Ovary (tissue), 9 donors: Measurements from ENCODE around the gene ARHGEF1. TPM values are rescaled to one million over a fixed set of nuclear protein-coding genes. Genes with fewer than 3 reads are reported as not detected.

Source experiments
- DNase-seq, 5 donors: peaks; one replicate each; pipeline ENCODE4 v3.0.0-alpha.2; 2019 to 2020
- H3K27ac ChIP-seq, 2 donors: fragments of 200-600 bp; one replicate each; pipeline versions ENCODE4 v1.5.1 to v1.8.0; 2019 to 2022
- H3K27me3 ChIP-seq: fragments of 200-600 bp; one replicate; pipeline ENCODE4 v1.8.0; 2022
- H3K36me3 ChIP-seq: fragments of 200-600 bp; sonication (generic); one replicate; pipeline ENCODE4 v1.5.1; 2019
- H3K4me1 ChIP-seq: one replicate; pipeline ENCODE4 v1.8.1; 2013; ENCODE audit warnings: mild to moderate bottlenecking, moderate library complexity; ENCODE audit not compliant: insufficient read depth
- H3K4me3 ChIP-seq: fragments of 200-600 bp; sonication (generic); one replicate; pipeline ENCODE4 v1.5.1; 2017
- H3K9me3 ChIP-seq, 2 donors: fragments of 200-600 bp in 1 of 2; sonication (generic) in 1 of 2; one replicate each; pipeline versions ENCODE4 v1.5.1 to v1.8.1; 2013 to 2019; ENCODE audit warnings: mild to moderate bottlenecking in 1 of 2, moderate library complexity in 1 of 2
- CTCF ChIP-seq, 3 donors: fragments of 450-650 bp in 2 of 3; fragments of 200-600 bp in 1 of 3; IDR thresholded peaks; one replicate each; pipeline versions ENCODE4 v1.5.1 to v1.8.0; 2016 to 2022; ENCODE audit warnings: antibody characterized with exemption in 3 of 3, mild to moderate bottlenecking in 1 of 3
- EP300 ChIP-seq: sonication (generic); formaldehyde crosslinking; IDR thresholded peaks from one replicate; pipeline ENCODE4 v1.6.1; 2017; ENCODE audit warnings: antibody characterized with exemption
- POLR2A ChIP-seq: fragments of 450-650 bp; IDR thresholded peaks from one replicate; pipeline ENCODE4 v1.6.1; 2017; ENCODE audit warnings: antibody characterized with exemption, mild to moderate bottlenecking, moderate library complexity
- WGBS, 3 donors: extraction: QIAGEN DNeasy Blood & Tissue Kit in 1 of 3; methylation state at CpG; one replicate each; pipeline versions ENCODE4 v1.1.5 to v1.1.7; 2013 to 2017; 5-methylcytosine and 5-hydroxymethylcytosine counted together
- intact Hi-C, 4 donors: fragments of 100-400 bp; cut with DNase I; formaldehyde crosslinking; loops; one replicate each; pipeline versions ENCODE4 v1.11.0 to v1.15.1; 2022 to 2023
- polyA plus RNA-seq, 2 donors: library from polyadenylated mRNA; stranded (reverse); fragments of 200-250 nt in 1 of 2; fragments of 350-450 nt in 1 of 2; fragmentation: Illumina TruSeq in 1 of 2; extraction: RNeasy Lipid Tissue Mini Kit (QIAGEN cat#74804) in 1 of 2; gene quantifications; one replicate each; pipeline ENCODE4 v1.2.3, GENCODE V29; 2013 to 2014
- total RNA-seq, 7 donors: library from RNA; depleted of rRNA in 2 of 7; stranded (reverse); fragments of >200 nt in 2 of 7; fragmentation: NEBNext Ultra II Directional in 3 of 7; extraction: Animal tissue kit (Norgen Biotek cat#: 25700) in 3 of 7; gene quantifications; one replicate each; pipeline versions ENCODE4 v1.1.0 to v1.2.4, GENCODE V29; 2016 to 2023
- donor health status: DM: no; HTN: no; CAD: no; lungs with moderate emphysema.
- donor health status: DM: no; HTN: no; CAD: no.
- donor health status: Bipolar disorder and iron deficiency.
- donor health status: DM: yes; HTN: yes; CAD: no.
- donor health status: DM: no; HTN: no; CAD: no.
- donor health status: DM: yes; HTN: yes; CAD: no.

The ARHGEF1 gene
- total and polyA plus RNA-seq, 9 donors: 7.9 to 97.5 (median 56.6) TPM

GRCh38 chr19:41896581-41896942 is 13.6 kb downstream of the ARHGEF1 start:
- intact Hi-C loops: no loop called here
- Histone ChIP-seq H3K27me3 (no peaks in the 10 kb centered on the region), H3K36me3 (no peaks in the 10 kb centered on the region), H3K27ac (no peak overlapping the region), H3K4me3 (no peak overlapping the region), H3K9me3 (no peaks in the 10 kb centered on the region), H3K4me1 (no peaks in the 10 kb centered on the region)
- no peak for DNase-seq
- TF ChIP-seq EP300 (no peak), POLR2A (no peak), CTCF (IDR thresholded peaks at IDR 0.05) (no peak)
- WGBS, 3 donors: 86 to 95% (median 88%) methylated on average over 1 of the region's 1 CpG

- no peak overlapping the region for H3K4me3 ChIP-seq
- DNase-seq: no peak
- H3K9me3 ChIP-seq: no peaks in the 10 kb centered on the region
- 72 to 99% (median 94%) methylated on average over 3 of the region's 3 CpGs for WGBS, 3 donors
- H3K4me1 ChIP-seq: no peaks in the 10 kb centered on the region
- H3K27me3 ChIP-seq: no peaks in the 10 kb centered on the region
- intact Hi-C loops: no loop called here
- no peaks in the 10 kb centered on the region for H3K36me3 ChIP-seq
- no peak overlapping the region for H3K27ac ChIP-seq
- TF ChIP-seq POLR2A (no peak), CTCF (IDR thresholded peaks at IDR 0.05) (no peak), EP300 (no peak)
These were observed 14.2 kb downstream of the ARHGEF1 start for GRCh38 chr19:41897181-41897580.

- DNase-seq: no peak
- 81 to 88% (median 83%) methylated on average over 24 of the region's 24 CpGs for WGBS, 3 donors
- H3K36me3 ChIP-seq: no peaks in the 10 kb centered on the region
- no peaks in the 10 kb centered on the region for H3K27me3 ChIP-seq
- H3K4me1 ChIP-seq: no peaks in the 10 kb centered on the region
- intact Hi-C loops: no loop called here
- H3K4me3 ChIP-seq: no peak overlapping the region
- no peaks in the 10 kb centered on the region for H3K9me3 ChIP-seq
- TF ChIP-seq CTCF (IDR thresholded peaks at IDR 0.05): no peak
- TF ChIP-seq POLR2A: no peak
- no peak for TF ChIP-seq EP300
- H3K27ac ChIP-seq: no peak overlapping the region
These were observed 14.8 kb downstream of the ARHGEF1 start for GRCh38 chr19:41897820-41898219.

GRCh38 chr19:41898235-41898634 is 15.3 kb downstream of the ARHGEF1 start:
- Histone ChIP-seq H3K4me1 (no peaks in the 10 kb centered on the region), H3K36me3 (no peaks in the 10 kb centered on the region), H3K27ac (no peak overlapping the region), H3K4me3 (no peak overlapping the region), H3K9me3 (no peaks in the 10 kb centered on the region), H3K27me3 (no peaks in the 10 kb centered on the region)
- WGBS, 3 donors: 79 to 89% (median 84%) methylated on average over 15 of the region's 15 CpGs
- no peak for DNase-seq
- TF ChIP-seq CTCF (IDR thresholded peaks at IDR 0.05) (no peak), EP300 (no peak), POLR2A (no peak)
- intact Hi-C loops: no loop called here
